H1 (cell line): ENCODE measurements around the gene DRAP1.

Experiments used
- CTCF ChIP-seq, 3 experiments: IDR thresholded peaks; 1 replicate in 2 of 3; 2 replicates in 1 of 3; pipeline versions ENCODE4 v1.5.1 to v1.6.1; 2011; ENCODE audit warnings: low read length in 3 of 3, mild to moderate bottlenecking in 3 of 3, inconsistent platforms in 2 of 3, low read depth in 1 of 3, moderate library complexity in 1 of 3; ENCODE audit not compliant: insufficient read depth in 1 of 3; ENCODE audit errors: control extremely low read depth in 1 of 3
- EGR1 ChIP-seq: IDR thresholded peaks from 2 replicates; pipeline ENCODE4 v1.6.1; 2011; ENCODE audit warnings: low read depth, low read length, borderline replicate concordance
- EZH2 ChIP-seq: fragments of 200-600 bp; sonication (generic); IDR thresholded peaks from 2 replicates; pipeline ENCODE4 v1.7.1; 2012; ENCODE audit warnings: low read depth, mild to moderate bottlenecking, moderate library complexity, low read length, inconsistent platforms; ENCODE audit not compliant: severe bottlenecking
- FOSL1 ChIP-seq: IDR thresholded peaks from 2 replicates; pipeline ENCODE4 v1.6.1; 2011; ENCODE audit warnings: mild to moderate bottlenecking, low read depth, low read length, moderate library complexity; ENCODE audit not compliant: insufficient read depth
- POLR2A ChIP-seq, 2 experiments: IDR thresholded peaks; 1 replicate in 1 of 2; 2 replicates in 1 of 2; pipeline ENCODE4 v1.6.1; 2011; ENCODE audit warnings: low read depth in 2 of 2, low read length in 2 of 2, mild to moderate bottlenecking in 2 of 2; ENCODE audit errors: control extremely low read depth in 1 of 2
- SIN3A ChIP-seq, 2 experiments: IDR thresholded peaks in 1 of 2; conservative IDR thresholded peaks in 1 of 2; 2 replicates each; pipeline ENCODE4 v1.6.1; 2011 to 2012; ENCODE audit warnings: low read length in 2 of 2, improper control_type of control experiment in 1 of 2, low read depth in 1 of 2, mild to moderate bottlenecking in 1 of 2
- SRF ChIP-seq: IDR thresholded peaks from 2 replicates; pipeline ENCODE4 v1.6.1; 2011; ENCODE audit warnings: mild to moderate bottlenecking, low read depth, low read length, moderate library complexity
- TAF1 ChIP-seq: IDR thresholded peaks from 2 replicates; pipeline ENCODE4 v1.6.1; 2011; ENCODE audit warnings: mild to moderate bottlenecking, low read depth, low read length

- TF ChIP-seq EZH2, result no peak
- TF ChIP-seq SIN3A (conservative IDR thresholded peaks at IDR 0.05 in 1 of 2, IDR thresholded peaks at IDR 0.05 in 1 of 2; ENCODE audit: low read depth in 1 of 2, low read length in 2 of 2), result no peak
- no peak for TF ChIP-seq CTCF (IDR thresholded peaks at IDR 0.05; ENCODE audit: control extremely low read depth in 1 of 3, insufficient read depth in 1 of 3, low read depth in 1 of 3, low read length in 3 of 3)
- no peak for TF ChIP-seq FOSL1
- no peak for TF ChIP-seq SRF
- TF ChIP-seq POLR2A (IDR thresholded peaks at IDR 0.05; ENCODE audit: control extremely low read depth in 1 of 2, low read depth in 2 of 2, low read length in 2 of 2), result no peak
- TF ChIP-seq TAF1, result no peak
- TF ChIP-seq EGR1, result no peak
These were observed 32.9 kb downstream of the DRAP1 start for GRCh38 chr11:65952052-65952521.
